HEK293 (cell line): ENCODE measurements around the gene CXCL3.

Experiments used
- CTCF ChIA-PET: fragments of 350-600 bp; formaldehyde crosslinking; extraction: SDS; loops from one replicate; lab custom pipeline; 2021; ENCODE audit warnings: antibody characterized with exemption; lab: Yijun Ruan, JAX
- POLR2A ChIA-PET: fragments of 300-600 bp; formaldehyde crosslinking; extraction: SDS; loops from one replicate; lab custom pipeline; 2020; ENCODE audit warnings: antibody characterized with exemption, inconsistent platforms; lab: Yijun Ruan, JAX
- H3K27ac ChIP-seq: fragments of 200-500 bp; sonication (Bioruptor generic); 2 replicates; pipeline ENCODE4 v1.5.1; 2014; ENCODE audit warnings: low read depth, low read length, control low read depth, inconsistent platforms; ENCODE audit errors: extremely low read depth
- H3K36me3 ChIP-seq, 2 experiments: fragments of 200-500 bp in 1 of 2; sonication (Bioruptor generic) in 1 of 2; 1 replicate in 1 of 2; 2 replicates in 1 of 2; pipeline ENCODE4 v1.5.1; 2014 to 2017; ENCODE audit warnings: inconsistent platforms in 2 of 2, low read length in 2 of 2; ENCODE audit not compliant: control insufficient read depth in 2 of 2, insufficient read depth in 1 of 2
- H3K4me1 ChIP-seq: fragments of 200-500 bp; sonication (Bioruptor generic); 2 replicates; pipeline ENCODE4 v1.5.1; 2014; ENCODE audit warnings: mild to moderate bottlenecking, low read length, inconsistent platforms; ENCODE audit not compliant: control insufficient read depth, insufficient read depth
- H3K4me3 ChIP-seq: 2 replicates; pipeline ENCODE4 v1.5.1; 2011; ENCODE audit warnings: low read depth, mild to moderate bottlenecking, control low read depth, low read length, moderate library complexity
- H3K9me3 ChIP-seq: fragments of 200-500 bp; sonication (Bioruptor generic); 2 replicates; pipeline ENCODE4 v1.5.1; 2014; ENCODE audit warnings: low read depth, low read length, inconsistent platforms; ENCODE audit not compliant: control insufficient read depth, insufficient read depth
- GLI2 ChIP-seq: fragments of 450-650 bp; formaldehyde crosslinking; IDR thresholded peaks from 2 replicates; pipeline ENCODE4; 2017; ENCODE audit warnings: missing biosample characterization, missing genetic modification characterization, low read depth, borderline replicate concordance
- KLF17 ChIP-seq: fragments of 450-650 bp; formaldehyde crosslinking; IDR thresholded peaks from 2 replicates; pipeline ENCODE4 v1.5.1; 2016; ENCODE audit warnings: missing biosample characterization, missing genetic modification characterization
- TRIM28 ChIP-seq: IDR thresholded peaks from 2 replicates; pipeline ENCODE4 v1.6.1; 2011; ENCODE audit warnings: low read length, control low read depth, borderline replicate concordance
- ZBTB21 ChIP-seq: fragments of 450-650 bp; formaldehyde crosslinking; IDR thresholded peaks from 2 replicates; pipeline ENCODE4 v1.5.1; 2017; ENCODE audit warnings: missing biosample characterization, missing genetic modification characterization
- ZBTB44 ChIP-seq: fragments of 450-650 bp; IDR thresholded peaks from 2 replicates; pipeline ENCODE4 v1.5.1; 2018; ENCODE audit warnings: missing biosample characterization, mild to moderate bottlenecking, missing genetic modification characterization
- ZBTB48 ChIP-seq: fragments of 450-650 bp; formaldehyde crosslinking; IDR thresholded peaks from 2 replicates; pipeline ENCODE4 v1.5.1; 2016; ENCODE audit warnings: missing biosample characterization, missing genetic modification characterization
- ZNF10 ChIP-seq: fragments of 450-650 bp; formaldehyde crosslinking; IDR thresholded peaks from 2 replicates; pipeline ENCODE4 v1.5.1; 2017; ENCODE audit warnings: missing biosample characterization, missing genetic modification characterization
- ZNF2 ChIP-seq: fragments of 450-650 bp; formaldehyde crosslinking; IDR thresholded peaks from 2 replicates; pipeline ENCODE4 v1.5.1; 2016; ENCODE audit warnings: missing biosample characterization, missing genetic modification characterization
- ZNF221 ChIP-seq: fragments of 450-650 bp; formaldehyde crosslinking; IDR thresholded peaks from 2 replicates; pipeline ENCODE4 v1.5.1; 2017; ENCODE audit warnings: missing biosample characterization, missing genetic modification characterization, borderline replicate concordance
- ZNF23 ChIP-seq: fragments of 450-650 bp; formaldehyde crosslinking; IDR thresholded peaks from 2 replicates; pipeline ENCODE4 v1.5.1; 2016; ENCODE audit warnings: missing biosample characterization, missing genetic modification characterization, borderline replicate concordance
- ZNF423 ChIP-seq: fragments of 450-650 bp; formaldehyde crosslinking; IDR thresholded peaks from 2 replicates; pipeline ENCODE4 v1.5.1; 2016; ENCODE audit warnings: missing biosample characterization, missing genetic modification characterization
- ZNF596 ChIP-seq: fragments of 450-650 bp; IDR thresholded peaks from 2 replicates; pipeline ENCODE4 v1.5.0; 2018; ENCODE audit warnings: missing biosample characterization, mild to moderate bottlenecking, missing genetic modification characterization, moderate library complexity
- ZNF645 ChIP-seq: fragments of 450-650 bp; formaldehyde crosslinking; IDR thresholded peaks from 2 replicates; pipeline ENCODE4; 2016; ENCODE audit warnings: missing biosample characterization, missing genetic modification characterization
- ZNF707 ChIP-seq: fragments of 450-650 bp; formaldehyde crosslinking; IDR thresholded peaks from 2 replicates; pipeline ENCODE4 v1.5.1; 2016; ENCODE audit warnings: missing biosample characterization, missing genetic modification characterization
- ZNF776 ChIP-seq: fragments of 450-650 bp; formaldehyde crosslinking; IDR thresholded peaks from 2 replicates; pipeline ENCODE4 v1.5.0; 2017; ENCODE audit warnings: missing biosample characterization, missing genetic modification characterization, borderline replicate concordance

The CXCL3 gene

GRCh38 chr4:74021601-74022000 is 16.9 kb downstream of the CXCL3 start (continued):
- TF ChIP-seq ZBTB44 (tag by site-specific recombination) (no peak), ZNF423 (no peak), KLF17 (no peak), ZNF776 (no peak), ZNF23 (no peak), ZNF2 (tag by site-specific recombination) (no peak)
- TF ChIP-seq, all 188 proteins: peak for 0

GRCh38 chr4:74018771-74019170 is 19.7 kb downstream of the CXCL3 start:
- no peaks in the 10 kb centered on the region for H3K4me1 ChIP-seq
- ChIA-PET POLR2A (no interaction called here), CTCF (interaction anchor here (1.0 kb wide), 1 partner anchor 12 kb away, joined by 4 read pairs; no protein-coding TSS in a partner anchor)
- no peak overlapping the region for H3K27ac ChIP-seq
- no peaks in the 10 kb centered on the region for H3K36me3 ChIP-seq
- no peak for TF ChIP-seq ZBTB48 (tag by site-specific recombination)
- no peak for TF ChIP-seq ZNF596 (tag by site-specific recombination)
- no peak for TF ChIP-seq ZNF645 (tag by site-specific recombination)
- no peak for TF ChIP-seq ZNF10
- no peak overlapping the region for H3K4me3 ChIP-seq
- H3K9me3 ChIP-seq = no peaks in the 10 kb centered on the region

GRCh38 chr4:74018116-74018515 is 20.4 kb downstream of the CXCL3 start:
- no peak overlapping the region for H3K27ac ChIP-seq
- no peaks in the 10 kb centered on the region for H3K4me1 ChIP-seq
- no peaks in the 10 kb centered on the region for H3K36me3 ChIP-seq
- TF ChIP-seq ZBTB44 (tag by site-specific recombination) (no peak), ZNF707 (no peak), ZNF10 (no peak)
- no peak overlapping the region for H3K4me3 ChIP-seq
- ChIA-PET POLR2A (no interaction called here), CTCF (interaction anchor here (0.6 kb wide), 1 partner anchor 761 kb away, joined by 3 read pairs; no protein-coding TSS in a partner anchor)
- H3K9me3 ChIP-seq = no peaks in the 10 kb centered on the region

- POLR2A ChIA-PET = no interaction called here
Measured at GRCh38 chr4:74016068-74016467, 22.4 kb downstream of the CXCL3 start.

More at GRCh38 chr4:74016068-74016467, 22.4 kb downstream of the CXCL3 start:
- CTCF ChIA-PET = interaction anchor here (1.0 to 1.1 kb wide), 2 partner anchors 9 to 700 kb away, joined by 4 to 5 read pairs; no protein-coding TSS in a partner anchor
- no peaks in the 10 kb centered on the region for H3K4me1 ChIP-seq
- H3K4me3 ChIP-seq = no peak overlapping the region
- H3K9me3 ChIP-seq = no peaks in the 10 kb centered on the region
- no peak overlapping the region for H3K27ac ChIP-seq
- no peaks in the 10 kb centered on the region for H3K36me3 ChIP-seq
- TF ChIP-seq TRIM28 (no peak), ZBTB21 (tag by site-specific recombination) (no peak), ZNF221 (tag by site-specific recombination) (no peak), GLI2 (tag by site-specific recombination) (no peak)
